CD4-positive, alpha-beta T cell treated with Interleukin-6 for 4 hours (primary cell): ENCODE results near the gene C1QTNF6.

Source experiments
- DNase-seq: peaks from one replicate; pipeline ENCODE4 v3.0.0-alpha.2; 2020; ENCODE audit warnings: mixed read lengths

C1QTNF6 gene

GRCh38 chr22:37160027-37160426, 28.0 kb downstream of the C1QTNF6 start:
- no peak for DNase-seq

- DNase-seq, result no peak
Observed at GRCh38 chr22:37158963-37159290, 29.1 kb downstream of the C1QTNF6 start.

GRCh38 chr22:37157516-37158285, 30.3 kb downstream of the C1QTNF6 start:
- DNase-seq, result no peak

GRCh38 chr22:37156686-37157435, 31.2 kb downstream of the C1QTNF6 start:
- no peak for DNase-seq

- no peak for DNase-seq
Observed at GRCh38 chr22:37155971-37156370, 32.1 kb downstream of the C1QTNF6 start.

- no peak for DNase-seq
Observed at GRCh38 chr22:37154925-37155712, 32.9 kb downstream of the C1QTNF6 start.

GRCh38 chr22:37153901-37154300, 34.1 kb downstream of the C1QTNF6 start:
- no peak for DNase-seq

- DNase-seq, result no peak
Observed at GRCh38 chr22:37151401-37151800, 36.6 kb downstream of the C1QTNF6 start.

- no peak for DNase-seq
Observed at GRCh38 chr22:37150701-37151100, 37.3 kb downstream of the C1QTNF6 start.

- DNase-seq, result no peak
Observed at GRCh38 chr22:37148742-37149665, 39.0 kb downstream of the C1QTNF6 start.

GRCh38 chr22:37148031-37148651, 39.9 kb downstream of the C1QTNF6 start:
- peak; percentile 60 for DNase-seq

GRCh38 chr22:37147186-37147990, 40.7 kb downstream of the C1QTNF6 start:
- no peak for DNase-seq

- no peak for DNase-seq
Observed at GRCh38 chr22:37146507-37147180, 41.4 kb downstream of the C1QTNF6 start.

GRCh38 chr22:37146051-37146385, 42.0 kb downstream of the C1QTNF6 start:
- DNase-seq, result no peak

- no peak for DNase-seq
Observed at GRCh38 chr22:37145180-37146050, 42.6 kb downstream of the C1QTNF6 start.

GRCh38 chr22:37144180-37144554, 43.9 kb downstream of the C1QTNF6 start:
- DNase-seq, result no peak

- no peak for DNase-seq
Observed at GRCh38 chr22:37141971-37142370, 46.1 kb downstream of the C1QTNF6 start.

- no peak for DNase-seq
Observed at GRCh38 chr22:37141476-37141875, 46.6 kb downstream of the C1QTNF6 start.

- no peak for DNase-seq
Observed at GRCh38 chr22:37140686-37141323, 47.2 kb downstream of the C1QTNF6 start.
